ENCODE results near the gene TTYH2.

The TTYH2 gene

DNA sequence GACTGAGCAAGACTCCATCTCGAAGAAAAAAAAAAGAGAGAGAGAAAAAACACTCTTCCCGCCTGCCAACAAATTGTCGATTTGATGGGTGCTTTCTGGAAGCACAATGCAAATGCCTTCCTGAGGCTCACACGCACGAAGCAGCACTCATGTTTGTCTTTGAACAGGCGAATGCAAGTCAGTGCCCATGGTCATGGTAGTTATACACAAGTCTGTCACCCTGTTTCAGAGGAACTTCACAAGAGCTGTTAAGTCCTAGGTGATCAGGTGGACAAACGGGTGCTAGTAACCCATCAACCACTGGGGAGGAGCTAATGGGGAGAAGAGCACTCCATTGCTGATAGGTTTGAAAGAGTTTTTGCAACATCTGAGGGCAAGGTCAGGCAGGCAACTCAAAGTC lies 54.2 kb downstream of the TTYH2 start:
- TF ChIP-seq GATA2 (IDR thresholded peaks at IDR 0.05; ENCODE audit: low read depth, low read length) (no peak), GATA3 (IDR thresholded peaks at IDR 0.05; ENCODE audit: low read depth, low read length) (no peak)

DNA sequence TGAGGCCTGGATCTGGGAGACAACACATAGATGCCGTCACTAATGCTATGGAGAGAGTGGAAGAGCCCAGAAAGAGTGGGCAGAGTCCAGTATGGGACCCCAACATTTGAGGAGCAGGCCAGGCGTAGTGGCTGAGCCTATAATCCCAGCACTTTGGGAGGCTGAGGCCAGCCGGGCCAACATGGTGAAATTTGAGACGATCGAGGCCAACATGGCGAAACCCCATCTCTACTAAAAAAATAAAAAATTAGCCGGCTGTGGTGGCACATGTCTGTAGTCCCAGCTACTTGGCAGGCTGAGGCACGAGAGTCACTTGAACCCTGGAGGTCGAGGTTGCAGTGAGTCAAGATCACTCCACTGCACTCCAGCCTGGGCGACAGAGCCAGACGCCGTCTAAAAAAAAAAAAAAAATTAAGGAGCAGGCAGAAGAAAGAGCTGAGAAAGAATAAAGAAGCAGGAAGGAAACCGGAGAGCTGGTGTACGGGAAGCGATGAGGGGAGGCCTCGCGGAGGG lies 54.7 kb downstream of the TTYH2 start:
- TF ChIP-seq GATA3 (IDR thresholded peaks at IDR 0.05; ENCODE audit: low read depth, low read length), result no peak
- TF ChIP-seq GATA2 (IDR thresholded peaks at IDR 0.05; ENCODE audit: low read depth, low read length), result no peak

DNA sequence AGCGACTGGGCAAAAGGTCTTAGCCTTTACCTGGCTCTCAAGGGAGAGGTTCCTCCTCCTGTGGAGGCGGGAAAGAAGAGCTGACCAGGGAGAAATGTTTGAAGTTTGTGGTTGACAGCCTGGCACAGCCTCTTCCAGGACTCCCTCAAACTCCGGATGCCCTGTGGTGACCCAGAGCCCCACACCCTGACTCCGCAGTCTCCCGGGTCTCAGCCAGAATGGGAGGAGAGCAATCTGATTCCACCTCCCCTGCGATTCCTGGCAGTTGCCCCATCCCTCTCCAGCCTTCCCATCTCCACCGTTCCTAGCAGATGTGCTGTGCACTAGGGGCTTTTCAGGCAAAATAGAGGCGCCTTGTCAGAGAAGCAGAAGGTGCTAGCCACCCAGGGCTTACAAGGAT lies 55.2 kb downstream of the TTYH2 start:
- TF ChIP-seq GATA3 (IDR thresholded peaks at IDR 0.05; ENCODE audit: low read depth, low read length) (no peak), GATA2 (IDR thresholded peaks at IDR 0.05; ENCODE audit: low read depth, low read length) (no peak)

DNA sequence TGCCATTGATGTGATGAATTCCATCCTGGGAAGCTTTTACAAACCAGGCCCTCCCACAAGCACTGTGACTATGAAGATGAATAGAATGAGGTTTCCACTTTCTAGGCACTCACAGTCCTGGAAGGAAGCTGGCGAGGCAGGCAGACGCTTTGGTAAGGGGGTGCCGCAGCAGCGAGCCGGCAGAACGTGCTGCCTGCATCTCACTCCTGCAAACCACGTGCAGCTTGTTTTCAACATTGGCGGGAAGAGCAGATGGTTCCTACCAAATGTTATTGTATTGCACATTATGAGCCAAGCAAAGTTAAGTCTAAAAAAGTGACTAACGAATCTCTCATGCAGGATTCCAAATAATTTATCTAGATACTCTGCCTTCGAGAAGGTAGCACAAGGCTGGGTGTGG lies 57.0 kb downstream of the TTYH2 start:
- no peak for TF ChIP-seq GATA2 (IDR thresholded peaks at IDR 0.05; ENCODE audit: low read depth, low read length)
- no peak for TF ChIP-seq GATA3 (IDR thresholded peaks at IDR 0.05; ENCODE audit: low read depth, low read length)

DNA sequence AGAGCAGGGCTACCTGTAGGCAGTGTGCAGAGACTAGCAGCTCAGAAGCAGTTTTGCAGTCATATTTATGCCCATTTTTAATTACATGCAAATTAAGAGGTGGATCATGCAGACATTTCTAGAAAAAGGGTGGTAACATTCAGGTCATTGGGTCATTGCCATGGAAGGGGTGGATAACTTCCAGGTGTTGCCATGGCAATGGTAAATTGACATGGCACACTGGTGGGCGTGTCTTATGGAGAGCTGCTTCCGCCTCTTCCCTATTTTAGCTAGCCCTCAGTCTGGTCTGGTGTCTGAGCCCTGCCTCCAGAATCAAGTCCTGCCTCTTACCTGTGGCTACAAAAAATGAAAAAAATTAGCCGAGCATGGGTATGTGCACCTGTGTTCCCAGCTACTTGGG lies 57.9 kb downstream of the TTYH2 start:
- no peak for TF ChIP-seq GATA3 (IDR thresholded peaks at IDR 0.05; ENCODE audit: low read depth, low read length)
- no peak for TF ChIP-seq GATA2 (IDR thresholded peaks at IDR 0.05; ENCODE audit: low read depth, low read length)

DNA sequence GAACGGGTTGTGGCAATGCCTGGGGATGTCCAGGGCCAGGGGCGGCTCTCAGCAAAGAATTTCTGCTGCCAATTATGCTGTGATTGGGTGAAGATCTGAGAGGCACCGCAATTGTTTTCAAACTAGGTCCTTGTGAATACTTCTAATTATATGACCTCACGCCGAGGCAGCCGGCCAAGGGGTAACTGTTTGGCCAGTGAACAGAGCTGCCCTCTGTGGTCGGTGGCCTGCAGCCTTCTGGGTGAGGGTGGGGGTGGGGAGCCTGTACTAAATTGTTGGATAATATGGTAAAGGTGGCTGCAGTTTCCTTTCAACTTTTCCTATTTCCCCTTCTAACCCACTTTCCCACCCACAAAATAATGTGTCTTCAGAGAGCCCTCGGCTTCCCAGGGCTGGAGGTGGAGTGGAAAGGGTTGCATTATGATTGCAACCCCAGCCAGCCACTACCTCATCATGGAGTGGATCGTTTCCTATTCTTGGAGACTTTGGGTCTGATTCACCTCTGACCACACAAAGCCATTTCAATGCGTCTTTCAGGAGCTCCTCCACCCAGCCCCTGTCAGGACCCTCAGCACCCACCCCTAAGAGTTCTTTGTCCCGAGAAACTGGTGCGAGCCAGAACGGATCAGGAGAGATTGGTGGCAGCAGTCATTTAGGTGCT lies 58.7 kb downstream of the TTYH2 start:
- TF ChIP-seq GATA3 (IDR thresholded peaks at IDR 0.05; ENCODE audit: low read depth, low read length), result no peak
- no peak for TF ChIP-seq GATA2 (IDR thresholded peaks at IDR 0.05; ENCODE audit: low read depth, low read length)

DNA sequence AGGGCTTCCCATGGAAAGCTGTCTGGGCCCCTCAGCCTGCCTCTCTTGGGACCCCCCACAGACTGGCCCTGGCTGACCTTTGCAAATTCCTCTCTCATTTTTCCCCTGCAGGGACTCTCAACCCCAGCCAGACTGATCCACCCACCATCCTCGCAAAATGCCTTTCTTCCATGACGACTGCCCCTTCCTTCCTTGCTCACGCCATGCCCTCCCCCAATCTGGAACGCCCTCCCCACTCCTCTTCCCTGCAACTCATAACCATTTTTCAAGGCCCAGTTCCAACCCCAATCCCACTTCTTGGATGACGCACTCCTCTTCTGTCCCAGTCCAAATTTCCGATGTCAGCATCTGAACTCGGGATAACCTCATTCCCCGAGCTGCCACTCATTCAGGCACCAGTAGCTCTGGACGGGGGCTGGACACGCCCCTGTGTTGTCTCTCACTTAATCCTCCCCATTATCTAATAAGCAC lies 59.4 kb downstream of the TTYH2 start:
- TF ChIP-seq GATA3 (IDR thresholded peaks at IDR 0.05; ENCODE audit: low read depth, low read length), result no peak
- no peak for TF ChIP-seq GATA2 (IDR thresholded peaks at IDR 0.05; ENCODE audit: low read depth, low read length)

DNA sequence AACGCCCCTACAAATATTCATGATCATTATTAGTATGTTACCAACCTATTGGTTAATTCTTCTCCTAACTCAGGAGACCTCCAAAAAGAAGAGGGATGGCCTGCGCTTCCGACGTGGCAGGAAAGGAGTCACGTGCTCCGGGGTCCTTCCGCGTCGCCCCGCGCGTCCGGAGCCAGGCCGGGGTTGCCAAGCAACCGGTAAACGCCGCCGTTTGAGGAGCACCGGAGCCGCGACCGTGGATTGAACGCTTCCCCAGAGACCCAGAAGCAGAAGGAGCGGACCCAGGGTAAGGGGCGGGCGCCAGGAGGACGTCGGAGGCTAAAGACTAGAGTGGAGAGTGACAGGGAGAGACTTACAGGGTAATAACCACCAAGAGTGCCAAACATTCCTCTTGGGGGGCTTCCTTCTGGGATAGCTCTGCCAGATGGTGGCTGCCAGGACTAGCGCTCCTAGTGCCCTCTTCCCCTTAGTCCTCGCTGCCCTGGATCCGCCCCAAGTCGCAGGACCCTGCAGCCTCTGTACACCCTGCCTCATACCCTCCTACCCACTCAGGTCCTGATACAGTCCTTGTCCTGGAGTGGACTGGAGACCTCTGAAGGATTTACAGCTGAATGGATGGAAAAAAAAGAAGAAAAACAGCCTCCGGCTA lies 60.8 kb downstream of the TTYH2 start, which contains the start of gene DNAI2:
Gene DNAI2, plus strand, starts transcription at position 175 of the 649 bp plus-strand sequence. CDS start 7,584 bp downstream, outside the sequence.
- TF ChIP-seq GATA2 (IDR thresholded peaks at IDR 0.05; ENCODE audit: low read depth, low read length) (no peak), GATA3 (IDR thresholded peaks at IDR 0.05; ENCODE audit: low read depth, low read length) (no peak)

DNA sequence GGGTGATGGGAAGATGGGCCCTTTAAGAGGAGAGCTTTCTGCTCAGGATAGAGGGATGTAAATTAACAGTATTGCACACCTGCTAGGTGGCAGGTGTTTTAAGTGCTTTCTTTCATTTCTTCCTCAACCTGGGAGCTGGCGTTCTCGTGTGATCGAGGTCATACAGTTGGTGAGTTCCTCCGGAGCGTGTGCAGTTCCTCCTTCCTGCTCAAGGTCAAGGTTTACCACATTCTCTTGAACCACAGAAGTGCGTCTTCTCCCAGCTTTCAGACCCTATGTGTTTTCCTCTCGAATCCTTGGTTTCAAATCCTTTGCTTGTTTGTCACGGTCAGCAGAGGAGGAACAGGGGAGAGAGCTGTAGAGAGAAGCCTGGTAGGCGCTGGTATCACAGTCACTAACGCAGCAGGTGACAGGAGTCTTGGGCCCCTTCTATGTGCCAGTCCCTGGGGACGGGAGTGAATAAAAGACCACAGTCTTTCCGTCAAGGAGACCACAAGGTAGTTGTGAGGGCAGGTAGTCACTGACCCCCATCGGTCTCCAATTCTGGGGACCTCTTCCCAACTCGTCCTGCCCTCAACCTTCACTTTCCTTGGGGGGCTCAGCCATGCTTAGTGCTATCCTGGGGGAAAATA lies 61.5 kb downstream of the TTYH2 start:
- no peak for TF ChIP-seq GATA2 (IDR thresholded peaks at IDR 0.05; ENCODE audit: low read depth, low read length)
- no peak for TF ChIP-seq GATA3 (IDR thresholded peaks at IDR 0.05; ENCODE audit: low read depth, low read length)

DNA sequence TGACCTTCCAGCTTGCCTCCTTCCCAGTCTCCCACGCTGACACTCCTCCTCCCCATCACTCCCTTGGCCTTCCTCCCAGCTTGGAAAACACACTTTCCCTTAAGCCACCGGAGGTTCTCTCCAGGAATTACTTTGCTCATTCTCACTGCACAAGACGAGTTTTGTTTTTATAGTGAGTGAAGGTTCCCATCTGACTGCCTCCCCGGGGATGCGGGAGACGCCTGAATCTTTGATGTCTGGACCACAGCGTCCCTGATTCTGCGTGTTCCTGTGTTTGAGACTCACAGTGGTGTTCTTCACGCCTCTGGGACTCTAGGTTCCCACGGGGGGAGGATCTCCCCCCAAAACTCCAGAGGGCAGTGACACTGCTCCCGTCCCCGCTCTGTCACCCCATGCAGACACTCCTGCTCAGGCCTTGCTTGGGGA lies 62.7 kb downstream of the TTYH2 start:
- TF ChIP-seq GATA2 (IDR thresholded peaks at IDR 0.05; ENCODE audit: low read depth, low read length) (no peak), GATA3 (IDR thresholded peaks at IDR 0.05; ENCODE audit: low read depth, low read length) (no peak)

DNA sequence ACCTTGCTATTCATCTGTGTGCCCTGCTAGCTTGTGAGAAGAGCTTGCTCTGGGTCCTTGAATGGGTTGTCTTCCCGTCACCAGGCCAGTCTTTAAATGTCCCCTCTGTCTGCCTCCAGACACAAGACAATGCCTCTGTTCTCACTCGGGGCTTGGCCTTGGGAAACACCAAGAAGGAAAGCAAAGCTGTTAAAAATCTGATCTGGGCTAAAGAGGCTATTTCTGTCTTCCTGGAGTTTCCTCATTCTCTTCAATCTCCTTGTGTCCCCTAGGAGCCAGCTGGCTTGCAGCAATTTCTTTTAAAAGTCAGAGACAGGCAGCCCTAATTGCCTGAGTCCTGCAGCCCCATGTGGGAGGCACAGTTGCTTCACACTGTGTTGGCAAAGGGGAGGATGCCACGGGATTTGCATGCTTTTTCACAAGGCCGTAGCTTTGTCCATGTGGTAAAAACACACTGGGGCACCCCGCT lies 63.2 kb downstream of the TTYH2 start:
- TF ChIP-seq GATA2 (IDR thresholded peaks at IDR 0.05; ENCODE audit: low read depth, low read length), result no peak
- TF ChIP-seq GATA3 (IDR thresholded peaks at IDR 0.05; ENCODE audit: low read depth, low read length), result no peak

DNA sequence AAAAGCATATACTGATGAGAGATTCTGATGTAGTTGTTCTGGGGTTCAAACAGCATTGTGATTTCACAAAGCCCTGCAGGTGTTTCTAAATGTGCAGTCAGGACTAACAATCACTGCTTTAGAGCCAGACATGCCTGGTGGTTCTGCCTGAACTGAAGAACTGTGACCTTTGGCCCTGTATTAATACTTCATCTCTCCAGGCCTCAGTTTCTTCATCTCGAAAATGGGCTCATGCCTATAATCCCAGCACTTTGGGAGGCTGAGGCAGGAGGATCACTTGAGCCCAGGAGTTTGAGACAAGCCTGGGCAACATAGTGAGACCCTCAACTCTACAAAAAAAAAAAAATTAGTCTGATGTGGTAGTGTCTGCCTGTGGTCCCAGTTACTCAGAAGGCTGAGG lies 64.6 kb downstream of the TTYH2 start:
- no peak for TF ChIP-seq GATA3 (IDR thresholded peaks at IDR 0.05; ENCODE audit: low read depth, low read length)
- TF ChIP-seq GATA2 (IDR thresholded peaks at IDR 0.05; ENCODE audit: low read depth, low read length), result no peak

DNA sequence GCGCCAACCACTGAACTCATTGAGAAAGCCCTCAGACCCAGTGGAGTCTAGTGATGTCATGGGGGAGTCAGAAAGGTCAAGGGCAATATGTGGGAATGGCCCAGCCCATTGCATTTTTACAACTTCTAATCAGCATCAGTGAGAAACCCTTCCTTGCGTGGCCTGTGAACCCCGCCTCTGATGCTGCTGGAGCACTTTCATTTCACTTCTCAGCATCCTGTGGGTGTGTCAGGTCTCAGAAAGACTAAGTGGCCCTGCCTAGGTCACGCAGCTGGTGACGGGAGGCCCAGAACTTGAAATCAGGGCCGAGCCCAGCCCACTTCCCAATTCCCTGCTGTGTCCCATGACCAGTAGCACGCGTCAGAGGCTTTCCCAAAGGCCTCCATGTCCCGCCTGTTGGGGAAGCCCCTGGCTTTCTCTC lies 66.7 kb downstream of the TTYH2 start:
- TF ChIP-seq GATA2 (IDR thresholded peaks at IDR 0.05; ENCODE audit: low read depth, low read length) (no peak), GATA3 (IDR thresholded peaks at IDR 0.05; ENCODE audit: low read depth, low read length) (no peak)

DNA sequence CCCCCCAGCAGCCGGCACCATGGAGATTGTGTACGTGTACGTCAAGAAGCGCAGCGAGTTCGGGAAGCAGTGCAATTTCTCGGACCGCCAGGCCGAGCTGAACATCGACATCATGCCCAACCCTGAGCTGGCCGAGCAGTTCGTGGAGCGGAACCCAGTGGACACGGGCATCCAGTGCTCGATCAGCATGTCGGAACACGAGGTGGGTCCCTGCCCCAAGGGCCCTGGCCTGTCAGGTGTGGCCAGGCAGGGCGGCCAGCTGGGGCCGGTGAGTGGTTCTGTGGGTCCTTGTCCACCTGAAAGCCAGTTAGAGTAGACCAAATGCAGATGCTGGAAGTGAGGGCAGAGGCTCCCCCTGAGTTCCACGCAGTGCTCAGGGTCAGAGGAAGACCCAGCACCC lies 68.4 kb downstream of the TTYH2 start:
- TF ChIP-seq GATA2 (IDR thresholded peaks at IDR 0.05; ENCODE audit: low read depth, low read length) (no peak), GATA3 (IDR thresholded peaks at IDR 0.05; ENCODE audit: low read depth, low read length) (no peak)

Measured in SH-SY5Y (cell line).